Activated T-helper 1 cell treated with anti-CD3 and anti-CD28 coated beads, Interleukin-12 subunit alpha, Interleukin-12 subunit beta, Interleukin-2, Interleukin-4 antibody, amounts not matched to agents 30 ng/mL and 10 ng/mL and 1 ng/mL, durations not matched to agents 14 hours and 24 hours and 36 hours (primary cell): ENCODE measurements around the gene LMNTD2. TPM values are rescaled to one million over a fixed set of nuclear protein-coding genes. Genes with fewer than 3 reads are reported as not detected.

Source experiments
- DNase-seq: peaks from one replicate; pipeline ENCODE4 v3.0.0; 2021; ENCODE audit warnings: low spot score
- H3K27ac Mint-ChIP-seq: one replicate; pipeline ENCODE4 v1.8.0; 2021; ENCODE audit warnings: mild to moderate bottlenecking, mixed read lengths
- H3K27me3 Mint-ChIP-seq: one replicate; pipeline ENCODE4 v1.8.0; 2022; ENCODE audit warnings: mild to moderate bottlenecking, moderate library complexity, mixed read lengths; ENCODE audit not compliant: insufficient read depth
- H3K36me3 Mint-ChIP-seq: one replicate; pipeline ENCODE4 v1.8.0; 2021; ENCODE audit warnings: low read depth, mixed read lengths
- H3K4me1 Mint-ChIP-seq: one replicate; pipeline ENCODE4 v1.8.0; 2021; ENCODE audit warnings: low read depth, mixed read lengths
- H3K4me3 Mint-ChIP-seq: one replicate; pipeline ENCODE4 v1.8.0; 2021; ENCODE audit warnings: mild to moderate bottlenecking, moderate library complexity, mixed read lengths
- H3K9me3 Mint-ChIP-seq: one replicate; pipeline ENCODE4 v1.8.0; 2021; ENCODE audit warnings: mixed read lengths
- intact Hi-C: fragments of 100-400 bp; cut with micrococcal nuclease; formaldehyde crosslinking; loops from one replicate; pipeline ENCODE4 v1.15.1; 2024
- total RNA-seq: library from RNA; stranded (reverse); gene quantifications from 2 replicates; pipeline ENCODE4 v1.2.3, GENCODE V29; 2022

LMNTD2 gene
- total RNA-seq, 1 donor from 2014 or later: 0.47 TPM

DNA sequence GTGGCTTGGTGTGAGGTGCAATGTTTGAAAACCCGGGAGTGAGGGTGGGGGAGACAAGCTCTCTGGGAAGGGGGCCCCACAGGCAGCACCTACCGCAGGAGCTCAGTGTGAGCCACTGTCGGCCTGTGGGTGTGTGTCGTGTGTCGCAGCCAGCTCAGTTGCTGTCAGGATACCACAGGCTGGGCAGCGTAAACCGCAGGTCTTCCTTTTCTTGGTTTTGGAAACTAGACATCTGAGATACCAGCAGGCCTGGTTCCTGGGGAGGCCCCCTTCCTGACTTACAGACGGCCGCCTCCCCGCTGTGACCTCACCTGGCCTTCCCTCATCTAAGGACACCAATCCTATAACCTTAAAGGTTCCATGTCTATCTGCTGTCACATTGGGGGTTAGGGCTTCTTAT, 35.8 kb upstream of the LMNTD2 start:
- intact Hi-C loops: no loop called here
- no peak for DNase-seq
- Mint-ChIP-seq H3K27me3 (no peaks in the 10 kb centered on the region), H3K27ac (no peak overlapping the region), H3K36me3 (peaks cover 29% of the 10 kb centered on the region), H3K4me1 (peaks cover 7% of the 10 kb centered on the region), H3K4me3 (no peak overlapping the region), H3K9me3 (no peaks in the 10 kb centered on the region)

DNA sequence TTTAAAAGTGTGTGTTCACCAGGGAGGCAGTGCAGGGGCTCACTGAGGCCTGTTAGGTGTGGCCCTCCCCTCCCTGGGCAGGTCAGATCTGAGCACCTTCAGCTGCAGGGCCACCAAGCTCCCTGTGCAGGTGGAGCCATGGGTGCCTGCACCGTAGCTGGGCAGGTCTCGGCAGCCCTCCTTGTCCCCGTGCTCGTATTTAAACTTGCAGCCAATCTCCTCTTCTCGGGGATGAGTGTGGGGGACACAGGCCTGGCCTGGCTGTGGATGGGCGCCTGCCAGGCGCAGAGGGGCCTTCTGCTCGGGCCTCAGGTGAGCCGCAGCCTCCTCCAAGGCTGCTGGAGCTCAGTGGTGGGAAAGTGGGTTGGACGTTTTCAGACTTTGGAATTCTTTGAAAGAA, 34.9 kb upstream of the LMNTD2 start:
- no peak for DNase-seq
- H3K4me3 Mint-ChIP-seq: no peak overlapping the region
- H3K9me3 Mint-ChIP-seq: no peaks in the 10 kb centered on the region
- peaks cover 7% of the 10 kb centered on the region for H3K4me1 Mint-ChIP-seq
- intact Hi-C loops: no loop called here
- H3K27me3 Mint-ChIP-seq: no peaks in the 10 kb centered on the region
- H3K27ac Mint-ChIP-seq: no peak overlapping the region
- H3K36me3 Mint-ChIP-seq: peaks cover 32% of the 10 kb centered on the region

GRCh38 chr11:593347-593746, 32.8 kb upstream of the LMNTD2 start:
- Mint-ChIP-seq H3K36me3 (peaks cover 34% of the 10 kb centered on the region), H3K27me3 (no peaks in the 10 kb centered on the region), H3K9me3 (no peaks in the 10 kb centered on the region), H3K4me1 (peaks cover 11% of the 10 kb centered on the region), H3K4me3 (no peak overlapping the region), H3K27ac (no peak overlapping the region)
- no peak for DNase-seq
- intact Hi-C loops: no loop called here

GRCh38 chr11:592918-593317, 32.4 kb upstream of the LMNTD2 start:
- Mint-ChIP-seq H3K27ac (no peak overlapping the region), H3K27me3 (no peaks in the 10 kb centered on the region), H3K9me3 (no peaks in the 10 kb centered on the region), H3K36me3 (peaks cover 38% of the 10 kb centered on the region), H3K4me1 (peaks cover 15% of the 10 kb centered on the region), H3K4me3 (no peak overlapping the region)
- intact Hi-C loops: no loop called here
- DNase-seq: no peak

DNA sequence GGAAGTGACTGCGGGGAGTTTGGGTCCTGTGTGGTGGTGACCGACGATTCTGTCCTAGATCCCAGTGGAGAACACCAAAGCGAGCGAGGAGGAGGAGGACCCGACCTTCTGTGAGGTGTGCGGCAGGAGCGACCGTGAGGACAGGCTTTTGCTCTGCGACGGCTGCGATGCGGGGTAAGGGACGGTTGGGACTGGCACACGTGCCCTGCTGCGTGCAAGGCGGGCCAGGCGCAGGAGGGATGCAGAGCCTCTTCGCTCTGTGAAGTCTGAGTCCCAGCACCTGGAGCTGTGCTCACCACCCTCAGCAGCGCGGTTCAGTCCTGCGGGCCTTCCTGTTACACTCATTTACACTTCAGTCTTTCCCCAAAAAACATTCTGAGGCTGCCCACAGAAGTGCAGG, 32.0 kb upstream of the LMNTD2 start:
- Mint-ChIP-seq H3K27me3 (no peaks in the 10 kb centered on the region), H3K36me3 (peaks cover 39% of the 10 kb centered on the region), H3K4me1 (peaks cover 19% of the 10 kb centered on the region), H3K9me3 (no peaks in the 10 kb centered on the region), H3K27ac (no peak overlapping the region), H3K4me3 (no peak overlapping the region)
- intact Hi-C loops: no loop called here
- no peak for DNase-seq

DNA sequence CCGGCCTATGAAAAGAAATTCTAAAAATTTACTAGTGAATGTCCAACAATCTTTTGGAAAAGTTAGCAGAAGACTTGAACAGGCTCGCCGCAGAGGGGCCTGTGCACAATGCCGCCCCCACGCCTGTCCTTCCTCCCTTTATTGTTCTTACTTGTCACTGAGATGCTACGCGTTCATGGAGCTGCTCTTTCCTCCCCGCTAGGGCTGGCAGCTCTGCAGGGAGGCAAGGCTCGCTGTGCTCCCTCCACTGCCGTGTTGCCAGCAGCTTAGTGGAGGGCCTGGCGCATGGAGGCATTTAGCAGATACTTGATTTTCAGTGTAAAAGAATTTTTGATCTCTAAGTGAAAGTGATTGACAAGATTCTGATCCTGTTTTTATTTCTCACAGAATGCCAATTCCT, 30.5 kb upstream of the LMNTD2 start:
- intact Hi-C loops: no loop called here
- H3K4me1 Mint-ChIP-seq: peaks cover 24% of the 10 kb centered on the region
- H3K9me3 Mint-ChIP-seq: no peaks in the 10 kb centered on the region
- DNase-seq: no peak
- H3K36me3 Mint-ChIP-seq: peaks cover 40% of the 10 kb centered on the region
- H3K4me3 Mint-ChIP-seq: no peak overlapping the region
- H3K27me3 Mint-ChIP-seq: no peaks in the 10 kb centered on the region
- H3K27ac Mint-ChIP-seq: no peak overlapping the region

- intact Hi-C loops: no loop called here
- H3K27ac Mint-ChIP-seq: no peak overlapping the region
- H3K4me1 Mint-ChIP-seq: peaks cover 23% of the 10 kb centered on the region
- peaks cover 41% of the 10 kb centered on the region for H3K36me3 Mint-ChIP-seq
- DNase-seq: no peak
- no peaks in the 10 kb centered on the region for H3K27me3 Mint-ChIP-seq
- no peak overlapping the region for H3K4me3 Mint-ChIP-seq
- H3K9me3 Mint-ChIP-seq: no peaks in the 10 kb centered on the region
Measured at GRCh38 chr11:589798-590197, 29.3 kb upstream of the LMNTD2 start.

GRCh38 chr11:587978-588380, 27.4 kb upstream of the LMNTD2 start:
- Mint-ChIP-seq H3K36me3 (peaks cover 35% of the 10 kb centered on the region), H3K4me3 (peak overlapping the region; percentile 81), H3K27me3 (no peaks in the 10 kb centered on the region), H3K27ac (peak overlapping the region; percentile 99), H3K4me1 (peaks cover 23% of the 10 kb centered on the region), H3K9me3 (no peaks in the 10 kb centered on the region)
- intact Hi-C loops: loop anchor here (1.0 kb wide), 1 partner anchor 27 kb away; the partner anchor contains the start of gene IRF7
- peak; percentile 60 for DNase-seq

GRCh38 chr11:587546-587945, 27.0 kb upstream of the LMNTD2 start:
- DNase-seq: no peak
- peaks cover 23% of the 10 kb centered on the region for H3K4me1 Mint-ChIP-seq
- H3K27ac Mint-ChIP-seq: peak overlapping the region; percentile 99
- intact Hi-C loops: no loop called here
- H3K4me3 Mint-ChIP-seq: peak overlapping the region; percentile 81
- no peaks in the 10 kb centered on the region for H3K27me3 Mint-ChIP-seq
- peaks cover 32% of the 10 kb centered on the region for H3K36me3 Mint-ChIP-seq
- no peaks in the 10 kb centered on the region for H3K9me3 Mint-ChIP-seq

DNA sequence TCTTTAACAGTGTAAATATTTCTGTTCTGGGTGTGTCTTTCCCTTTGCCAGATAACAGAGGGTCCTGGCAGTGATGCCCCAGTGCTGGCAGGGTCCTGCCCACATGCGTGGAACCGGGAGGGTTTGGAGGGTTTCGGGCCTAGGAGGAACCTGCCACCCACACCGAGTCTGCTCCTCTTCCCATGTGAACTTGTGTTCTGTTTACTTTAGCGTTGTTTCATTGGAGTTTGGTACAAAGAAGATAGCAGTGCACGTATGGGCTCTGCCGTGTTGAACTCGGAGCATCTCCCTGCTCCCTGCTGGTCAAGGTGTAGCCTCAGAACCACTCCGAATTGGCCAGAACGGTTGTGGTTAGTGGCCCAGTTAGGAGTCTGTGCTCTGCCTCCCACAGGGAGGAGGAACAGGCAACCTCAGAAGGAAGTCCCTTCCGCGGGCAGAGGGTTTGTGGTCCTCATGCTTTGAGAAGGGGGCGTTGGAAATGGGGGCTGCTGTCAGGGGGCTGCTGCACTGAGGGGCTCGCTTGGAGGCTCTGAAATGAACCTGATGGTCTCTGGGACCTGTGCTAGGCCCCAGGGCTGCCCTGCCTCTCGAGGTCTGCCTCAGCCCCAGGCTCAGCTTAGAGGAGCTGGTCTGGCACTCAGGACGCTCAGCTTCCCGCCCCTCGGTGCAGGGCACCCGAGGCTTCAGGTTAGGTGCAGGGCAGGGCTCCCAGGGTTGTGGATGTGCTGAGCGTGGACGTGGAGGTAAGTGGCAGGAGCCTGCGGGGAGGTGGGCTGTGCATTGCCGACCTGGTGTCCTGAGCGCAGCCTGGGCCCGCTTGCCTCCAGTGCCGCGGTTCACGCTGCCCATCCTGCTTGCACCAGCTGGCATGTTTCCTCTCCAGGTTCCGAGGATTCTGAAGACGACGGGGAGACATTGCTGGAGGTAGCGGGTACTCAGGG, 26.1 kb upstream of the LMNTD2 start:
- intact Hi-C loops: no loop called here
- peaks cover 23% of the 10 kb centered on the region for H3K4me1 Mint-ChIP-seq
- H3K4me3 Mint-ChIP-seq: no peak overlapping the region
- no peak for DNase-seq
- peak overlapping the region; percentile 67 for H3K27ac Mint-ChIP-seq
- no peaks in the 10 kb centered on the region for H3K9me3 Mint-ChIP-seq
- no peaks in the 10 kb centered on the region for H3K27me3 Mint-ChIP-seq
- H3K36me3 Mint-ChIP-seq: peaks cover 31% of the 10 kb centered on the region

DNA sequence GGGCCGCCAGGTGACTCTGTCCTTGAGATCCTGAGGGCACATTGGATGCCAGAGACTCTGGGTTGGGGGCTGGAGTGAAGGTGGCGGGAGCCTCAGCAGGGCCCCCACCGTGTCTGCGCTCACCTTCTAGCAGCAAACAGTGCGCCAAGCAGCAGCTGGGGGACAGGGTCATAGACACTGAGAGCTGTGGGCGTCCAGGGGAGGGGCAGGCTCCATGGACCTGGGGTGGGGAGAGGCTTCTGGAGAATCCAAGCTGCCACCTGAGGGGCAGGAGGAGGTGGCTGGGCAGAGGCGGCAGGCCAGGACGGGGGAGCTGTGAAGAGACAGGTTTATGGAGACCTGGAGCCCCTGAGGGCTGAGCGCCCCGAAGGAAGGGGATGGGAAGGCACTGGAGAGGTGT, 23.7 kb upstream of the LMNTD2 start:
- DNase-seq: no peak
- Mint-ChIP-seq H3K27me3 (no peaks in the 10 kb centered on the region), H3K36me3 (peaks cover 31% of the 10 kb centered on the region), H3K9me3 (no peaks in the 10 kb centered on the region), H3K27ac (no peak overlapping the region), H3K4me1 (peaks cover 34% of the 10 kb centered on the region), H3K4me3 (no peak overlapping the region)
- intact Hi-C loops: no loop called here

DNA sequence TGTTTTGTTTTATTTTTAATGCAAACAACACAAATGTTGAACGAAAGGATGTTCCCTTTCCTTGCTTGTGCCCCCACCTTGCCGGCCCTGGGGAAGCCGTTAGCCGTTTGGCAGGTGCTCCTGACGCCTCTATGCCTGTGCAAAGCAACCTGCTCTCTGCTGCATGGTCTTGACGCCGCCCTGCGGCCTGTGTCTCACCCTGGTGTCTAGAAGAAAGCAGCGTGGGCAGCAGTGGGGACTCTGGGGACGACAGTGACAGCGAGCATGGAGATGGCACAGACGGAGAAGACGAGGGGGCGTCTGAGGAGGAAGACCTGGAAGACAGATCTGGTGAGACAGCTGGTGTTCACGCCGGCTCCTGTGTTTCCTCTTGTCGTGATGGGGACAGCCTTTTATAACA, 21.2 kb upstream of the LMNTD2 start:
- H3K4me3 Mint-ChIP-seq: no peak overlapping the region
- no peaks in the 10 kb centered on the region for H3K27me3 Mint-ChIP-seq
- intact Hi-C loops: no loop called here
- H3K4me1 Mint-ChIP-seq: peaks cover 35% of the 10 kb centered on the region
- DNase-seq: no peak
- no peaks in the 10 kb centered on the region for H3K9me3 Mint-ChIP-seq
- H3K27ac Mint-ChIP-seq: no peak overlapping the region
- peaks cover 23% of the 10 kb centered on the region for H3K36me3 Mint-ChIP-seq

GRCh38 chr11:581342-581741, 20.8 kb upstream of the LMNTD2 start:
- peaks cover 20% of the 10 kb centered on the region for H3K36me3 Mint-ChIP-seq
- H3K4me1 Mint-ChIP-seq: peaks cover 32% of the 10 kb centered on the region
- H3K27ac Mint-ChIP-seq: peak overlapping the region; percentile 26
- DNase-seq: no peak
- H3K4me3 Mint-ChIP-seq: peak overlapping the region; percentile 48
- intact Hi-C loops: no loop called here
- H3K27me3 Mint-ChIP-seq: no peaks in the 10 kb centered on the region
- H3K9me3 Mint-ChIP-seq: no peaks in the 10 kb centered on the region
